ENCODE data around the gene PDZK1IP1. TPM values are rescaled to one million over a fixed set of nuclear protein-coding genes. Genes with fewer than 3 reads are reported as not detected.

PDZK1IP1 gene
- total RNA-seq, 1 donor from 2014 or later = not detected

- DNase-seq (ENCODE audit: extremely low spot score, unreplicated experiment) = peak; percentile 76
- Mint-ChIP-seq H3K4me1 (ENCODE audit: unreplicated experiment) (peaks cover 2% of the 10 kb centered on the region), H3K4me3 (ENCODE audit: unreplicated experiment) (no peak overlapping the region), H3K27me3 (ENCODE audit: unreplicated experiment) (no peaks in the 10 kb centered on the region), H3K36me3 (ENCODE audit: unreplicated experiment) (no peaks in the 10 kb centered on the region), H3K27ac (ENCODE audit: unreplicated experiment) (no peak overlapping the region), H3K9me3 (ENCODE audit: unreplicated experiment) (no peaks in the 10 kb centered on the region)
- TF ChIP-seq CTCF (IDR thresholded peaks at IDR 0.05) = no peak
Observed at GRCh38 chr1:47186267-47187185, 3.3 kb downstream of the PDZK1IP1 start.

DNA sequence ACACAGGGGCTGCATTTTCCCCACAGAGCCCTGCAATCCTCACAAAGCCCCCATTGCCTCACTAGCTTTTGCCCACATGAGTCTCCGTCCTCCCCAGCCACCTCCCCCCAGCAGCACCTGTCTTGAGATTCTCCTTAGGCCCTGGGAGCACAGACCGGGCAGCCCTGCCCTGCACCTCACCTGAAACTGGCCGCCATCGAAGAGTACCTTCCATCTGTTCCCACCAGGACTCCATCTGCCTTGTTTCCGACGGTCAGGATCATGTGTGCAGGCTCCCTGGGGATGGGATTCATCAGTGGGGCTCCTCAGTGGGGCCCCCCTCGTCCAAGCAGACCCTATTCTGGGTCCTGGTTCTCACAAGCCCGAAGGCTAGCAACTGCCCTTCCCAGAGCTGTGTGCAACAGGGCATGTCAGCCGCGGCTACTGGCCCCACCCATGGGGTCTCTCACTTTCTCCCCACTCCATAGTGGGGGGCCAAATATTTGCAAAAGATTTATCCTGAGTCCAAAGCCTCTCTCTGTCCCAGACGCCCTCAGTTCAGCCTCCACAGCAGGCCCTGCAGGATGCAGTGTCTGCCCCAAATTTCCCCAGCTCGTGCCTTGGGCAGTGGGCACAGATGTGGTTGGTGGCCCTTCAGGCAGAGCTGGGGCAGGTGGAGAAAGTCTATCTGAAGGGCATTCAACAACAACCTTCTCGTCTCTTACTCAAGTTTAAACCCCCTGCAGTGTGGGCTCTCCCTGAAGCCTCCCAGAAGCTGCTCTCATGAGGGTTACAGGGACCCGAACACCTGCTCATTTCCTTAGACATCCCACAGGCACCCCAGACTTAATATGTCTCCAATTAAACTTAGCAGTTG is 4.8 kb downstream of the PDZK1IP1 start:
- peak; percentile 70 for DNase-seq (ENCODE audit: extremely low spot score, unreplicated experiment)
- Mint-ChIP-seq H3K27ac (ENCODE audit: unreplicated experiment) (no peak overlapping the region), H3K4me1 (ENCODE audit: unreplicated experiment) (no peaks in the 10 kb centered on the region), H3K4me3 (ENCODE audit: unreplicated experiment) (no peak overlapping the region), H3K36me3 (ENCODE audit: unreplicated experiment) (no peaks in the 10 kb centered on the region), H3K9me3 (ENCODE audit: unreplicated experiment) (no peaks in the 10 kb centered on the region), H3K27me3 (ENCODE audit: unreplicated experiment) (peaks cover 5% of the 10 kb centered on the region)
- no peak for TF ChIP-seq CTCF (IDR thresholded peaks at IDR 0.05)

DNA sequence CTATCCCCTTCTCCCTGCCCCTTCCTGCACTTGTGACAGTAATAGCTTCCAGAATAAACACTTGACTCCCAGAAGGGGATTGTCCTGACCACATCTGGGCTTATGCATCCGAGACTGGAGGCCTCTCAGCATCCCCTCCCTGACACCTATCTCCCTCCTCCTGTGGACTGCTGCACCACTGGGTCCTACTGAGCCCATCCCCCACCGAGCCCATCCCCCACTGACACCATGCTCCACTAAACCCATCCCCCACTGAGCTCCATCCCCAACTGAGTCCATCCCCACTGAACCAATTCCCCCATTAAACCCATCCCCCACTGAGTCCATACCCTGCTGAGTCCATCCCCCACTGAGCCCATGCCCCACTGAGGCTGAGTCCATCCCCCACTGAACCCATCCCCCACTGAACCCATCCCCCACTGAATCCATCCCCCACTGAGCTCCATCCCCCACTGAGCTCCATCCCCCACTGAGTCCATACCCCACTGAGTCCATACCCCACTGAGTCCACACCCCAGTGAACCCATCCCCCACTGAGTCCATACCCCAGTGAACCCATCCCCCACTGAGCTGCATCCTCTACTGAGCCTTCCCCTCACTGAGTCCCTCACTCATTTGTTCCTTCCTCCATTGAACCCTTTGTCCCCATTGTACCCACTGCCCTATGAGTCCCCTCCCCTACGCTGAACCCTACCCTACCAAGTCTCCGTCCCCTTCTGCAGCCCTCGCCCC is 5.6 kb downstream of the PDZK1IP1 start:
- Mint-ChIP-seq H3K36me3 (ENCODE audit: unreplicated experiment) (no peaks in the 10 kb centered on the region), H3K4me3 (ENCODE audit: unreplicated experiment) (no peak overlapping the region), H3K27ac (ENCODE audit: unreplicated experiment) (no peak overlapping the region), H3K4me1 (ENCODE audit: unreplicated experiment) (peaks cover 5% of the 10 kb centered on the region), H3K27me3 (ENCODE audit: unreplicated experiment) (peaks cover 5% of the 10 kb centered on the region), H3K9me3 (ENCODE audit: unreplicated experiment) (no peaks in the 10 kb centered on the region)
- DNase-seq (ENCODE audit: extremely low spot score, unreplicated experiment) = peak; percentile 56
- TF ChIP-seq CTCF (IDR thresholded peaks at IDR 0.05) = no peak

DNA sequence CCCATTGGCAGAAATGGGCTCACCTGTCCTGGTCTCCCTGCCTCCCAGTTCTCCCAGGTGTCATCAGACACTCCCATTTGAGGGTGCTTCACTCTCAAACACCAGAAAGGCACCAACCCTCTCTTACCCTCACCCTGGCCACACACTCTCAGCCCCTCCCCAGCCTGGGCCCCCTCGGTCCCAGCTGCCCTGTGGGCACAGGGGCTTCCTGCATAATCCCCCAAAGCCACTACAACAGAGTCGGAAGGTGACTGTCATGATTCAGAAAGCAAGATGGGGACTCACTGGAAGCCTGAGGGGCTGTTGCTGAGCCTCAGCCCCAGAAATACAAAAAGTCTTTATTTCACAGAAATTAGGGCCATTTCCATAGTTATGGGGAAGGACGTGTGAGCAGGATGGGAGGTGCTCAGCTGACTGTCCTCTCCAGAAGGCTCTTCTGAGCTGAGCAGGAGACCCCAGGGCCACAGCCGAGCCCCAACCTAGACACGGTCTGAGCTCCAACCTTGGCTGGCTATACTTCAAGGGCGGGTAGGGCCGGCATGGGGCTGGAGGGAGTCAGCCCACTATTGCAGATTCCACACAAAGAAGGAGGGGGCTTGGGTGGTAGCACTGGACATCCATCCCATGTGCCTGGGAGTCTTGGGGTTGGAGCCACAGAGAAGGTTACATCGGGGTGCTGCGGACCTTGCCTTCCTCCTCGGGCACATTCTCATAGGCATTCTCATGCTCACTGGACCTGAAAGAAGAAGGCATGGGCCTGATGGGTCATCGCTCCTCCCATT is 6.3 kb downstream of the PDZK1IP1 start:
- Mint-ChIP-seq H3K4me3 (ENCODE audit: unreplicated experiment) (no peak overlapping the region), H3K4me1 (ENCODE audit: unreplicated experiment) (peaks cover 12% of the 10 kb centered on the region), H3K27me3 (ENCODE audit: unreplicated experiment) (peaks cover 5% of the 10 kb centered on the region), H3K9me3 (ENCODE audit: unreplicated experiment) (no peaks in the 10 kb centered on the region), H3K27ac (ENCODE audit: unreplicated experiment) (no peak overlapping the region), H3K36me3 (ENCODE audit: unreplicated experiment) (no peaks in the 10 kb centered on the region)
- no peak for TF ChIP-seq CTCF (IDR thresholded peaks at IDR 0.05)
- DNase-seq (ENCODE audit: extremely low spot score, unreplicated experiment) = peak; percentile 63

Data from osteocyte (in vitro differentiated cells).